ENCODE measurements around the gene SYNPO2. TPM values are rescaled to one million over a fixed set of nuclear protein-coding genes. Genes with fewer than 3 reads are reported as not detected.

The SYNPO2 gene
- total RNA-seq, 1 experiment from 2014 or later: 0.28 TPM

DNA sequence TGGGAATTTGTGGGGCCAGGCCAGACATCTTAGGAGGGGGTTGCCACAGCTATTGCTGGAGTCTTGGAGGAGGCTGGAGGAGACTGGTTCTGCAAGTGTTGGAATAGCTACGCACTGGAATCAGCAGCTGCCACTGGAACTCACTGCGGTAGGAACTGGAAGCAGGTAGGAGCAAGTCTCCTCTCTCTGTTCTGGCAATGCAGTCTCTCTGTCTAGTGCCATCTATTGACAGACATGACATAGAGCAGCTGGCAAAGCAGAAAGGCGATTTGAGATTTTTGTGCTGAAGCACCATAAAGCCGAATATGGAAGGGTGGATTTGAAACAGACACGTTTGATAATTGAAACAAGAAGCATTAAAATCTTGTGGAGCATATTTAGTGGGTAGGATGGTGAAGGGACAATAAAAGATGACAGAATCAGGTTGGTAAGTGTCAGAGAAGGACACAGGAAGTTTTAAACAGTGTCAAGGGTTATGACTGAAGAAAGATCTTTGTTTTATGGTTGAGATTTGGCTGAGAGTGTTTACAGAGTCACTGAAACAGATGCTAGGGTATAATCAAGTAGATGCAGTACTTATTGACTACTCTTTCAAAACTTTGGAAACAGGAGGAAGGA lies 23.5 kb upstream of the SYNPO2 start:
- Histone ChIP-seq H3K9me3 (ENCODE audit: control insufficient read depth, insufficient read depth, low read depth, low read length) (no peaks in the 10 kb centered on the region), H3K27me3 (ENCODE audit: control insufficient read depth, insufficient read depth, low read length) (no peaks in the 10 kb centered on the region), H3K4me1 (ENCODE audit: control insufficient read depth, insufficient read depth, low read length) (no peaks in the 10 kb centered on the region), H3K36me3 (ENCODE audit: control insufficient read depth, insufficient read depth, low read length) (no peaks in the 10 kb centered on the region), H3K27ac (ENCODE audit: low read length) (no peak overlapping the region), H3K4me3 (ENCODE audit: low read depth in 2 of 2, low read length in 2 of 2) (no peak overlapping the region)
- intact Hi-C loops (cut with micrococcal nuclease; ENCODE audit: unreplicated experiment) (no loop called here), in situ Hi-C loops (cut with HindIII; ENCODE audit: low pct_unique_long_range_greater_than_20kb, low sequenced_read_pairs) (no loop called here)
- no peak for TF ChIP-seq TCF7L2 (IDR thresholded peaks at IDR 0.05; ENCODE audit: low read depth, low read length)
- no peak for TF ChIP-seq REST (IDR thresholded peaks at IDR 0.05; ENCODE audit: insufficient read depth in 1 of 2, low read depth in 2 of 2, low read length in 1 of 2)
- TF ChIP-seq POLR2AphosphoS5 (IDR thresholded peaks at IDR 0.05; ENCODE audit: low read depth, low read length): no peak
- TF ChIP-seq CTCF (IDR thresholded peaks at IDR 0.05): peak; percentile 78
- TF ChIP-seq SIN3A (IDR thresholded peaks at IDR 0.05; ENCODE audit: borderline replicate concordance, insufficient read depth, low read depth, low read length): no peak
- DNase-seq (ENCODE audit: low read depth, low spot score): peak; percentile 41
- peak; percentile 89 for ATAC-seq
- POLR2A ChIA-PET: interaction anchor here (0.6 kb wide), 1 partner anchor 90 kb away, joined by 17 read pairs; no protein-coding TSS in a partner anchor
- CTCF ChIA-PET: interaction anchor here (0.5 to 0.7 kb wide), 2 partner anchors 93 to 239 kb away, joined by 3 to 4 read pairs; no protein-coding TSS in a partner anchor
- BruUV-seq (replicated peaks): no TSS peak

DNA sequence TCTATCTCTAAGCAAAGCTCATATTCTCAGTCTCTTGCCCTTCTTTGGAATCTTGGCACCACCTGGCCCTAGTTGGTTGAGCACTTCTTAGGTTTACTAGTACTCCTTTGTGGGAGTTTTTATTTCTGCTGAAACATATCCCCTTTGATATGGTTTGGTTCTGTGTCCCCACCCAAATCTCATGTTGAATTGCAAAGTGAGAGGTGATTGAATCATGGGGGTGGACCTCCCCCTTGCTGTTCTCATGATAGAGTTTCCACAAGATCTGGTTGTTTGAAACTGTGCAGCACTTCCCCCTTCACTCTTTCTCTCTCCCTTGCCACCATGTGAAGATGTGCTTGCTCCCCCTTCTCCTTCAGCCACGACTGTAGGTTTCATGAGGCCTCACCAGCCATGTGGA lies 22.2 kb upstream of the SYNPO2 start:
- ATAC-seq: no peak
- no TSS peak for BruUV-seq (replicated peaks)
- no peak for TF ChIP-seq REST (IDR thresholded peaks at IDR 0.05; ENCODE audit: insufficient read depth in 1 of 2, low read depth in 2 of 2, low read length in 1 of 2)
- no peak for TF ChIP-seq TCF7L2 (IDR thresholded peaks at IDR 0.05; ENCODE audit: low read depth, low read length)
- no peak for TF ChIP-seq CTCF (IDR thresholded peaks at IDR 0.05)
- TF ChIP-seq POLR2AphosphoS5 (IDR thresholded peaks at IDR 0.05; ENCODE audit: low read depth, low read length): no peak
- no peak for TF ChIP-seq SIN3A (IDR thresholded peaks at IDR 0.05; ENCODE audit: borderline replicate concordance, insufficient read depth, low read depth, low read length)
- intact Hi-C loops (cut with micrococcal nuclease; ENCODE audit: unreplicated experiment) (no loop called here), in situ Hi-C loops (cut with HindIII; ENCODE audit: low pct_unique_long_range_greater_than_20kb, low sequenced_read_pairs) (no loop called here)
- Histone ChIP-seq H3K27ac (ENCODE audit: low read length) (no peak overlapping the region), H3K27me3 (ENCODE audit: control insufficient read depth, insufficient read depth, low read length) (no peaks in the 10 kb centered on the region), H3K4me3 (ENCODE audit: low read depth in 2 of 2, low read length in 2 of 2) (no peak overlapping the region), H3K9me3 (ENCODE audit: control insufficient read depth, insufficient read depth, low read depth, low read length) (no peaks in the 10 kb centered on the region), H3K4me1 (ENCODE audit: control insufficient read depth, insufficient read depth, low read length) (no peaks in the 10 kb centered on the region), H3K36me3 (ENCODE audit: control insufficient read depth, insufficient read depth, low read length) (no peaks in the 10 kb centered on the region)
- POLR2A ChIA-PET: no interaction called here
- DNase-seq (ENCODE audit: low read depth, low spot score): no peak
- CTCF ChIA-PET: no interaction called here
